WTC11 (cell line): ENCODE measurements around the gene CDC45. TPM values are rescaled to one million over a fixed set of nuclear protein-coding genes. Genes with fewer than 3 reads are reported as not detected.

Experiments
- ATAC-seq: fragments of 200-7000 bp; cut with Tn5 transposase; 2 replicates; pipeline ENCODE4 v1.10.0; 2021; ENCODE audit warnings: mild to moderate bottlenecking, moderate library complexity
- CTCF ChIA-PET: fragments of 300-600 bp; sonication (Branson Sonifier 250); formaldehyde crosslinking; loops from one replicate; lab custom pipeline; 2021; ENCODE audit warnings: antibody characterized with exemption; lab: Charles Lee
- POLR2A ChIA-PET: fragments of 350-600 bp; sonication (Branson Sonifier 250); formaldehyde crosslinking; loops from one replicate; lab custom pipeline; 2021; ENCODE audit warnings: antibody characterized with exemption; lab: Charles Lee
- DNase-seq: peaks from one replicate; pipeline ENCODE4 v3.0.0; 2021; ENCODE audit warnings: low spot score
- H3K27ac Mint-ChIP-seq: 2 replicates; pipeline ENCODE4 v1.8.0; 2021; ENCODE audit warnings: mixed read lengths
- H3K27me3 Mint-ChIP-seq: 2 replicates; pipeline ENCODE4 v1.8.0; 2021; ENCODE audit warnings: low read depth, mild to moderate bottlenecking, moderate library complexity, mixed read lengths
- H3K36me3 Mint-ChIP-seq: 2 replicates; pipeline ENCODE4 v1.8.0; 2021; ENCODE audit warnings: mixed read lengths
- H3K4me1 Mint-ChIP-seq: 2 replicates; pipeline ENCODE4 v1.8.0; 2022; ENCODE audit warnings: mixed read lengths
- H3K4me3 Mint-ChIP-seq: 2 replicates; pipeline ENCODE4 v1.8.0; 2021; ENCODE audit warnings: mild to moderate bottlenecking, moderate library complexity, mixed read lengths
- H3K9me3 Mint-ChIP-seq: 2 replicates; pipeline ENCODE4 v1.8.0; 2021; ENCODE audit warnings: mixed read lengths
- ELF4 ChIP-seq: sonication (generic); formaldehyde crosslinking; IDR thresholded peaks from 2 replicates; pipeline ENCODE4 v1.8.1; 2022; ENCODE audit warnings: low read depth, mild to moderate bottlenecking, moderate library complexity, missing genetic modification reagents
- IRF2 ChIP-seq: sonication (generic); formaldehyde crosslinking; IDR thresholded peaks from 2 replicates; pipeline ENCODE4 v1.8.0; 2022; ENCODE audit warnings: low read depth, missing genetic modification reagents, borderline replicate concordance
- KAT7 ChIP-seq: sonication (generic); formaldehyde crosslinking; IDR thresholded peaks from 2 replicates; pipeline ENCODE4 v1.8.1; 2023; ENCODE audit warnings: missing genetic modification reagents, mild to moderate bottlenecking, borderline replicate concordance
- MXD4 ChIP-seq: fragments of 250-450 bp; sonication (Bioruptor Pico); IDR thresholded peaks from 2 replicates; pipeline ENCODE4 v1.8.0; 2021; ENCODE audit warnings: mild to moderate bottlenecking, moderate library complexity, borderline replicate concordance
- NR1H2 ChIP-seq: sonication (generic); formaldehyde crosslinking; IDR thresholded peaks from 2 replicates; pipeline ENCODE4 v1.9.0; 2021; ENCODE audit warnings: mild to moderate bottlenecking, moderate library complexity, missing genetic modification reagents
- SMAD4 ChIP-seq: sonication (generic); formaldehyde crosslinking; IDR thresholded peaks from 2 replicates; pipeline ENCODE4 v1.8.0; 2022; ENCODE audit warnings: mild to moderate bottlenecking, missing genetic modification reagents
- TCF7 ChIP-seq: sonication (generic); formaldehyde crosslinking; IDR thresholded peaks from 2 replicates; pipeline ENCODE4 v1.8.0; 2022; ENCODE audit warnings: mild to moderate bottlenecking, low read depth, missing genetic modification reagents, moderate library complexity
- ZNF121 ChIP-seq: sonication (generic); formaldehyde crosslinking; IDR thresholded peaks from 2 replicates; pipeline ENCODE4 v1.8.0; 2023; ENCODE audit warnings: missing genetic modification reagents
- ZNF138 ChIP-seq: sonication (generic); formaldehyde crosslinking; conservative IDR thresholded peaks from 2 replicates; pipeline ENCODE4 v1.8.1; 2022; ENCODE audit warnings: mild to moderate bottlenecking, moderate library complexity, missing genetic modification reagents
- ZNF232 ChIP-seq: sonication (generic); formaldehyde crosslinking; IDR thresholded peaks from 2 replicates; pipeline ENCODE4 v1.8.0; 2022; ENCODE audit warnings: mild to moderate bottlenecking, missing genetic modification reagents
- ZNF263 ChIP-seq: sonication (generic); formaldehyde crosslinking; IDR thresholded peaks from 2 replicates; pipeline ENCODE4 v1.8.1; 2022; ENCODE audit warnings: low read depth, mild to moderate bottlenecking, moderate library complexity, missing genetic modification reagents
- ZNF317 ChIP-seq: sonication (generic); formaldehyde crosslinking; IDR thresholded peaks from 2 replicates; pipeline ENCODE4 v1.8.1; 2023; ENCODE audit warnings: low read depth, mild to moderate bottlenecking, moderate library complexity, missing genetic modification reagents, borderline replicate concordance
- ZNF423 ChIP-seq: fragments of 250-450 bp; sonication (Bioruptor Pico); IDR thresholded peaks from 2 replicates; pipeline ENCODE4 v2.1.2; 2022; ENCODE audit warnings: mild to moderate bottlenecking, moderate library complexity
- total RNA-seq: library from RNA; stranded (reverse); gene quantifications from 3 replicates; pipeline ENCODE4 v1.2.3, GENCODE V29; 2021
- TF ChIP-seq, protein P1 (sequence below): fragments of 250-450 bp; sonication (Bioruptor Pico); conservative IDR thresholded peaks from 2 replicates; pipeline ENCODE4 v1.9.0; 2021; ENCODE audit warnings: mild to moderate bottlenecking
- TF ChIP-seq, protein P2 (sequence below): fragments of 250-450 bp; sonication (Bioruptor Pico); IDR thresholded peaks from 2 replicates; pipeline ENCODE4 v1.9.0; 2021; ENCODE audit warnings: mild to moderate bottlenecking
- TF ChIP-seq, protein P3 (sequence below): fragments of 250-450 bp; sonication (Bioruptor Pico); IDR thresholded peaks from 2 replicates; pipeline ENCODE4 v1.9.0; 2021; ENCODE audit warnings: mild to moderate bottlenecking
- TF ChIP-seq, protein P4 (sequence below): fragments of 200-600 bp; IDR thresholded peaks from 2 replicates; pipeline ENCODE4 v1.8.0; 2022; ENCODE audit warnings: antibody characterized with exemption
- TF ChIP-seq, protein P5 (sequence below): sonication (generic); formaldehyde crosslinking; IDR thresholded peaks from 2 replicates; pipeline ENCODE4 v1.8.1; 2023; ENCODE audit warnings: mild to moderate bottlenecking, missing genetic modification reagents, borderline replicate concordance

CDC45 gene
- total RNA-seq, 1 experiment from 2014 or later: 38.1 TPM

DNA sequence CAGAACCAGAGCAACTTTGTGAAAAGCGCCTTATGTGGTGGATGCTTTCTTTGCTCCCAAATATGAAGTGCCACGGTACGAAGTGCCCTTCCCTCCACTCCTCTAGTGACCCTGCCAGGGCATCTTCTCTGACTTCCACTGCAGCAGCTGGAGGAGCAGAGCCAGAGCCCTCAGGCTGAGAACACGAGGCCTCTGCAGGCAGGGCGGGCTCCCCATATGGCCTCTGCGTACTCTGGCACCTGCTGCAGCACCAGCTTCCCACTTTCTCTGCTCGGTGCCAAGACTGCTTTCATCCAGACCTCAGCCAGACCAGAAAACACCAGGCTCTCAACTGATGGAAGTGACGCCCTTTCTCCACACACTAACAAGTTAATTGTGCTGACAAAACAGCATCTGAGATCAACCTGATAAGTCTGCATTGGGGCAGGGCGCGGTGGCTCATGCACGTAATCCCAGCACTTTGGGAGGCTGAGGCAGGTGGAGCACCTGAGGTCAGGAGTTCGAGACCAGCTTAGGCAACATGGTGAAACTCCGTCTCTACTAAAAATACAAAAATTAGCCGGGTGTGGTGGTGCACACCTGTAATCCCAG is 13.5 kb upstream of the CDC45 start:
- Mint-ChIP-seq H3K36me3 (peaks cover 59% of the 10 kb centered on the region), H3K9me3 (no peaks in the 10 kb centered on the region)

More for the DNA sequence above, 13.5 kb upstream of the CDC45 start:
- no peak for TF ChIP-seq NR1H2 (CRISPR knock-in tag)
- TF ChIP-seq ZNF232: no peak
- TF ChIP-seq, protein P1, sequence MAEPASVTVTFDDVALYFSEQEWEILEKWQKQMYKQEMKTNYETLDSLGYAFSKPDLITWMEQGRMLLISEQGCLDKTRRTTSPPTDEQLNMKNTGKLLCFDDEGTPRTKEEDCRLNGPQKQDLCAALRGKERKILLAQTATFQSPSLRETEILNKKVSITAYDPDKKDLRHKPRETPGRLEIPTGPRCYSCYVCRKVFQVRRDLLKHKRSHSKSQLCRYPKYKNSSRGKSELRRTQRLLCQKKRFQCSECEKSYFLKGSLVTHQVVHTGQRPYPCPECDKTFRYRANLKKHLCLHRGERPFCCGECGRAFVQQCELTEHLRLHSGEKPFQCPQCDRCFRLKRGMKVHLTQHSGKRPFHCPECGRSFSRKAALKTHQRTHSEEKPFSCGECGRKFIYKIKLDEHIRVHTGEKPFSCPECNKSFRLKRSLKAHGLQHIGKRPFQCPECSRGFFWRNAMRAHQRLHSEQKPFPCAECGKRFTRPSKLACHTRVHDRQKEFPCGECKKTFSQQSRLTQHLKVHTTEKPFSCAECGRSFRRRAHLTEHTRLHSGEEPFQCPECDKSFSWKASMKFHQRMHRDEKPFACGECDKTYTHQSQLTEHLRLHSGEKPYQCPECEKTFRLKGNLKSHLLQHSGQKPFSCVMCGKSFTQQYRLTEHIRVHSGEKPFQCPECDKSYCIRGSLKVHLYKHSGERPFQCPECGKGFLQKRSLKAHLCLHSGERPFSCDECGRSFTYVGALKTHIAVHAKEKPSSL (CRISPR knock-in tag): no peak
- TF ChIP-seq, protein P2, sequence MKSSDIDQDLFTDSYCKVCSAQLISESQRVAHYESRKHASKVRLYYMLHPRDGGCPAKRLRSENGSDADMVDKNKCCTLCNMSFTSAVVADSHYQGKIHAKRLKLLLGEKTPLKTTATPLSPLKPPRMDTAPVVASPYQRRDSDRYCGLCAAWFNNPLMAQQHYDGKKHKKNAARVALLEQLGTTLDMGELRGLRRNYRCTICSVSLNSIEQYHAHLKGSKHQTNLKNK: no peak
- no peak for TF ChIP-seq KAT7 (CRISPR knock-in tag)
- TF ChIP-seq, protein P3, sequence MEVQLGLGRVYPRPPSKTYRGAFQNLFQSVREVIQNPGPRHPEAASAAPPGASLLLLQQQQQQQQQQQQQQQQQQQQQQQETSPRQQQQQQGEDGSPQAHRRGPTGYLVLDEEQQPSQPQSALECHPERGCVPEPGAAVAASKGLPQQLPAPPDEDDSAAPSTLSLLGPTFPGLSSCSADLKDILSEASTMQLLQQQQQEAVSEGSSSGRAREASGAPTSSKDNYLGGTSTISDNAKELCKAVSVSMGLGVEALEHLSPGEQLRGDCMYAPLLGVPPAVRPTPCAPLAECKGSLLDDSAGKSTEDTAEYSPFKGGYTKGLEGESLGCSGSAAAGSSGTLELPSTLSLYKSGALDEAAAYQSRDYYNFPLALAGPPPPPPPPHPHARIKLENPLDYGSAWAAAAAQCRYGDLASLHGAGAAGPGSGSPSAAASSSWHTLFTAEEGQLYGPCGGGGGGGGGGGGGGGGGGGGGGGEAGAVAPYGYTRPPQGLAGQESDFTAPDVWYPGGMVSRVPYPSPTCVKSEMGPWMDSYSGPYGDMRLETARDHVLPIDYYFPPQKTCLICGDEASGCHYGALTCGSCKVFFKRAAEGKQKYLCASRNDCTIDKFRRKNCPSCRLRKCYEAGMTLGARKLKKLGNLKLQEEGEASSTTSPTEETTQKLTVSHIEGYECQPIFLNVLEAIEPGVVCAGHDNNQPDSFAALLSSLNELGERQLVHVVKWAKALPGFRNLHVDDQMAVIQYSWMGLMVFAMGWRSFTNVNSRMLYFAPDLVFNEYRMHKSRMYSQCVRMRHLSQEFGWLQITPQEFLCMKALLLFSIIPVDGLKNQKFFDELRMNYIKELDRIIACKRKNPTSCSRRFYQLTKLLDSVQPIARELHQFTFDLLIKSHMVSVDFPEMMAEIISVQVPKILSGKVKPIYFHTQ (CRISPR knock-in tag): no peak
- TF ChIP-seq TCF7 (CRISPR knock-in tag): no peak
- TF ChIP-seq ZNF423 (CRISPR knock-in tag): no peak
- no peak for TF ChIP-seq ZNF263 (CRISPR knock-in tag)
- no peak for TF ChIP-seq MXD4 (CRISPR knock-in tag)
- TF ChIP-seq ELF4 (CRISPR knock-in tag): no peak
- no peak for TF ChIP-seq ZNF121 (CRISPR knock-in tag)
- no peak for TF ChIP-seq ZNF317
- TF ChIP-seq, protein P4, sequence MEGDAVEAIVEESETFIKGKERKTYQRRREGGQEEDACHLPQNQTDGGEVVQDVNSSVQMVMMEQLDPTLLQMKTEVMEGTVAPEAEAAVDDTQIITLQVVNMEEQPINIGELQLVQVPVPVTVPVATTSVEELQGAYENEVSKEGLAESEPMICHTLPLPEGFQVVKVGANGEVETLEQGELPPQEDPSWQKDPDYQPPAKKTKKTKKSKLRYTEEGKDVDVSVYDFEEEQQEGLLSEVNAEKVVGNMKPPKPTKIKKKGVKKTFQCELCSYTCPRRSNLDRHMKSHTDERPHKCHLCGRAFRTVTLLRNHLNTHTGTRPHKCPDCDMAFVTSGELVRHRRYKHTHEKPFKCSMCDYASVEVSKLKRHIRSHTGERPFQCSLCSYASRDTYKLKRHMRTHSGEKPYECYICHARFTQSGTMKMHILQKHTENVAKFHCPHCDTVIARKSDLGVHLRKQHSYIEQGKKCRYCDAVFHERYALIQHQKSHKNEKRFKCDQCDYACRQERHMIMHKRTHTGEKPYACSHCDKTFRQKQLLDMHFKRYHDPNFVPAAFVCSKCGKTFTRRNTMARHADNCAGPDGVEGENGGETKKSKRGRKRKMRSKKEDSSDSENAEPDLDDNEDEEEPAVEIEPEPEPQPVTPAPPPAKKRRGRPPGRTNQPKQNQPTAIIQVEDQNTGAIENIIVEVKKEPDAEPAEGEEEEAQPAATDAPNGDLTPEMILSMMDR: no peak
- TF ChIP-seq, protein P5, sequence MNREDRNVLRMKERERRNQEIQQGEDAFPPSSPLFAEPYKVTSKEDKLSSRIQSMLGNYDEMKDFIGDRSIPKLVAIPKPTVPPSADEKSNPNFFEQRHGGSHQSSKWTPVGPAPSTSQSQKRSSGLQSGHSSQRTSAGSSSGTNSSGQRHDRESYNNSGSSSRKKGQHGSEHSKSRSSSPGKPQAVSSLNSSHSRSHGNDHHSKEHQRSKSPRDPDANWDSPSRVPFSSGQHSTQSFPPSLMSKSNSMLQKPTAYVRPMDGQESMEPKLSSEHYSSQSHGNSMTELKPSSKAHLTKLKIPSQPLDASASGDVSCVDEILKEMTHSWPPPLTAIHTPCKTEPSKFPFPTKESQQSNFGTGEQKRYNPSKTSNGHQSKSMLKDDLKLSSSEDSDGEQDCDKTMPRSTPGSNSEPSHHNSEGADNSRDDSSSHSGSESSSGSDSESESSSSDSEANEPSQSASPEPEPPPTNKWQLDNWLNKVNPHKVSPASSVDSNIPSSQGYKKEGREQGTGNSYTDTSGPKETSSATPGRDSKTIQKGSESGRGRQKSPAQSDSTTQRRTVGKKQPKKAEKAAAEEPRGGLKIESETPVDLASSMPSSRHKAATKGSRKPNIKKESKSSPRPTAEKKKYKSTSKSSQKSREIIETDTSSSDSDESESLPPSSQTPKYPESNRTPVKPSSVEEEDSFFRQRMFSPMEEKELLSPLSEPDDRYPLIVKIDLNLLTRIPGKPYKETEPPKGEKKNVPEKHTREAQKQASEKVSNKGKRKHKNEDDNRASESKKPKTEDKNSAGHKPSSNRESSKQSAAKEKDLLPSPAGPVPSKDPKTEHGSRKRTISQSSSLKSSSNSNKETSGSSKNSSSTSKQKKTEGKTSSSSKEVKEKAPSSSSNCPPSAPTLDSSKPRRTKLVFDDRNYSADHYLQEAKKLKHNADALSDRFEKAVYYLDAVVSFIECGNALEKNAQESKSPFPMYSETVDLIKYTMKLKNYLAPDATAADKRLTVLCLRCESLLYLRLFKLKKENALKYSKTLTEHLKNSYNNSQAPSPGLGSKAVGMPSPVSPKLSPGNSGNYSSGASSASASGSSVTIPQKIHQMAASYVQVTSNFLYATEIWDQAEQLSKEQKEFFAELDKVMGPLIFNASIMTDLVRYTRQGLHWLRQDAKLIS (CRISPR knock-in tag): no peak
- no peak for TF ChIP-seq IRF2 (CRISPR knock-in tag)
- no peak for TF ChIP-seq ZNF138 (CRISPR knock-in tag)
- TF ChIP-seq SMAD4 (CRISPR knock-in tag): no peak
- Mint-ChIP-seq H3K27ac (no peak overlapping the region), H3K4me3 (no peak overlapping the region), H3K27me3 (no peaks in the 10 kb centered on the region), H3K4me1 (no peaks in the 10 kb centered on the region)
- ATAC-seq (no peak), DNase-seq (no peak)
- POLR2A ChIA-PET: no interaction called here
- CTCF ChIA-PET: interaction anchor here (1.5 kb wide), 1 partner anchor 8 kb away, joined by 5 read pairs; no protein-coding TSS in a partner anchor
